Loucy (cell line): ENCODE measurements around the gene MYLK3.

Experiments used
- CTCF ChIP-seq: fragments of 200-600 bp; sonication (generic); conservative IDR thresholded peaks from 2 replicates; pipeline ENCODE4 v1.5.1; 2014; ENCODE audit warnings: mild to moderate bottlenecking, antibody characterized with exemption, low read length
- EZH2phosphoT487 ChIP-seq: fragments of 200-600 bp; IDR thresholded peaks from 2 replicates; pipeline ENCODE4 v1.6.1; 2018; ENCODE audit warnings: antibody characterized with exemption, mild to moderate bottlenecking, moderate library complexity, borderline replicate concordance

- TF ChIP-seq CTCF (no peak), EZH2phosphoT487 (no peak)
Measured at GRCh38 chr16:46702030-46702429, 46.1 kb downstream of the MYLK3 start.
